Gastrocnemius medialis (tissue), 4 donors: ENCODE measurements around the gene PTPRF.

Experiments used
- POLR2A ChIP-seq, 2 donors: fragments of 450-650 bp; IDR thresholded peaks; one replicate each; pipeline ENCODE4 v1.6.1; 2017; ENCODE audit warnings: antibody characterized with exemption in 2 of 2, mild to moderate bottlenecking in 2 of 2, moderate library complexity in 2 of 2
- TF ChIP-seq, protein P1 (sequence below), 5 experiments: fragments of 450-650 bp in 3 of 5; fragments of 200-600 bp in 2 of 5; sonication (generic) in 2 of 5; IDR thresholded peaks in 4 of 5; conservative IDR thresholded peaks in 1 of 5; 1 replicate in 4 of 5; 2 replicates in 1 of 5; pipeline ENCODE4 v1.5.1; 2016 to 2019; ENCODE audit warnings: antibody characterized with exemption in 5 of 5, mild to moderate bottlenecking in 3 of 5, moderate library complexity in 3 of 5

DNA sequence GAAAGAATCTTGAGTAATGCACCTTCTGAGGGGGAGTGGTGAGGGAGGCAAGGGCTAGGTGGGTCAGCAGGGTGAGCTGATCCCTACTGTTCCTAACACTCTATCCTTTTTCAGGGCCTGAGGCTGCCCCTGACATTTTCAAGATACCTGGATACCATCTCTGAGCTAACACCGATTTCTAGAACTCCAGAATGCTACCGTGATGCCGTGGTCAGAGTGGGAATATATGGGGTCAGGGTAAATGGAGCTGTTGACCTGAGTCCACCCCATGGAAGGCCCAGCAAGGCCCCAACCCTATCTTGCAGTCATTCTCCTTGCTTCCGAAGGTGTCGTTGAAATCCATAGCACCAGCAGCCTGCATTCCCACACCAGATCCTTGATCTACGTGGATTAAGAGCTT lies 18.0 kb upstream of the PTPRF start:
- TF ChIP-seq, protein P1, sequence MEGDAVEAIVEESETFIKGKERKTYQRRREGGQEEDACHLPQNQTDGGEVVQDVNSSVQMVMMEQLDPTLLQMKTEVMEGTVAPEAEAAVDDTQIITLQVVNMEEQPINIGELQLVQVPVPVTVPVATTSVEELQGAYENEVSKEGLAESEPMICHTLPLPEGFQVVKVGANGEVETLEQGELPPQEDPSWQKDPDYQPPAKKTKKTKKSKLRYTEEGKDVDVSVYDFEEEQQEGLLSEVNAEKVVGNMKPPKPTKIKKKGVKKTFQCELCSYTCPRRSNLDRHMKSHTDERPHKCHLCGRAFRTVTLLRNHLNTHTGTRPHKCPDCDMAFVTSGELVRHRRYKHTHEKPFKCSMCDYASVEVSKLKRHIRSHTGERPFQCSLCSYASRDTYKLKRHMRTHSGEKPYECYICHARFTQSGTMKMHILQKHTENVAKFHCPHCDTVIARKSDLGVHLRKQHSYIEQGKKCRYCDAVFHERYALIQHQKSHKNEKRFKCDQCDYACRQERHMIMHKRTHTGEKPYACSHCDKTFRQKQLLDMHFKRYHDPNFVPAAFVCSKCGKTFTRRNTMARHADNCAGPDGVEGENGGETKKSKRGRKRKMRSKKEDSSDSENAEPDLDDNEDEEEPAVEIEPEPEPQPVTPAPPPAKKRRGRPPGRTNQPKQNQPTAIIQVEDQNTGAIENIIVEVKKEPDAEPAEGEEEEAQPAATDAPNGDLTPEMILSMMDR (IDR thresholded peaks at IDR 0.05 in 4 of 5, conservative IDR thresholded peaks at IDR 0.05 in 1 of 5), result no peak
- no peak for TF ChIP-seq POLR2A (IDR thresholded peaks at IDR 0.05)
